Gastroesophageal sphincter (tissue), 4 donors: ENCODE results near the gene TENM3. TPM values are rescaled to one million over a fixed set of nuclear protein-coding genes. Genes with fewer than 3 reads are reported as not detected.

Source experiments
- ATAC-seq: fragments of 150-250 bp; one replicate; pipeline ENCODE4 v1.9.1; 2016; ENCODE audit warnings: mild to moderate bottlenecking, moderate library complexity
- H3K27ac ChIP-seq, 4 donors: fragments of 200-600 bp; sonication (generic) in 3 of 4; 1 replicate in 3 of 4; 2 replicates in 1 of 4; pipeline ENCODE4 v1.5.1; 2016 to 2019
- H3K27me3 ChIP-seq: fragments of 200-600 bp; sonication (generic); one replicate; pipeline ENCODE4 v1.5.1; 2019
- H3K36me3 ChIP-seq, 2 donors: fragments of 200-600 bp; sonication (generic); one replicate each; pipeline ENCODE4 v1.5.1; 2019; ENCODE audit warnings: control low read depth in 1 of 2
- H3K4me1 ChIP-seq, 3 donors: fragments of 200-600 bp; sonication (generic); 1 replicate in 2 of 3; 2 replicates in 1 of 3; pipeline ENCODE4 v1.5.1; 2016 to 2019; ENCODE audit warnings: control low read depth in 2 of 3
- H3K4me3 ChIP-seq, 2 donors: fragments of 200-600 bp; sonication (generic); one replicate each; pipeline ENCODE4 v1.5.1; 2019; ENCODE audit warnings: mild to moderate bottlenecking in 1 of 2, moderate library complexity in 1 of 2
- H3K9me3 ChIP-seq, 3 donors: fragments of 200-600 bp; sonication (generic); one replicate each; pipeline ENCODE4 v1.5.1; 2017 to 2019; ENCODE audit warnings: control low read depth in 2 of 3
- CTCF ChIP-seq, 4 experiments: fragments of 200-600 bp in 2 of 4; fragments of 450-650 bp in 2 of 4; sonication (generic) in 1 of 4; IDR thresholded peaks; one replicate each; pipeline ENCODE4 v1.5.1; 2017 to 2019; ENCODE audit warnings: antibody characterized with exemption in 4 of 4, mild to moderate bottlenecking in 2 of 4, moderate library complexity in 2 of 4
- EP300 ChIP-seq: sonication (generic); formaldehyde crosslinking; IDR thresholded peaks from one replicate; pipeline ENCODE4 v1.6.1; 2017; ENCODE audit warnings: antibody characterized with exemption, mild to moderate bottlenecking
- POLR2A ChIP-seq, 2 donors: fragments of 450-650 bp; IDR thresholded peaks; one replicate each; pipeline ENCODE4 v1.6.1; 2017; ENCODE audit warnings: antibody characterized with exemption in 2 of 2, mild to moderate bottlenecking in 2 of 2, moderate library complexity in 1 of 2
- POLR2AphosphoS5 ChIP-seq: sonication (generic); formaldehyde crosslinking; IDR thresholded peaks from one replicate; pipeline ENCODE4 v1.6.1; 2017; ENCODE audit warnings: antibody characterized with exemption
- WGBS, 2 donors: methylation state at CpG; one replicate each; pipeline ENCODE4 v1.1.5; 2018; ENCODE audit warnings: low coverage in 1 of 2; 5-methylcytosine and 5-hydroxymethylcytosine counted together
- total RNA-seq, 4 donors: library from RNA; depleted of rRNA; stranded (reverse); fragments of >200 nt; gene quantifications; one replicate each; pipeline ENCODE4 v1.1.0, GENCODE V29; 2016

The TENM3 gene
- total RNA-seq, 4 donors from 2014 or later, result 8.2 to 39.9 (median 15.8) TPM

- H3K27ac ChIP-seq, result no peak overlapping the region
- ATAC-seq, result no peak
- H3K27me3 ChIP-seq, result no peaks in the 10 kb centered on the region
- no peaks in the 10 kb centered on the region for H3K9me3 ChIP-seq
- 83 to 89% methylated on average over 1 to 5 of the region's 6 CpGs for WGBS, 2 donors
- TF ChIP-seq CTCF (IDR thresholded peaks at IDR 0.05), result no peak
- H3K4me3 ChIP-seq, result no peak overlapping the region
- H3K4me1 ChIP-seq, result no peaks in the 10 kb centered on the region
- no peaks in the 10 kb centered on the region for H3K36me3 ChIP-seq
Measured at GRCh38 chr4:182227611-182228010, 15.6 kb upstream of the TENM3 start.

- H3K27ac ChIP-seq, result no peak overlapping the region
- no peak for TF ChIP-seq POLR2A (IDR thresholded peaks at IDR 0.05)
- TF ChIP-seq POLR2AphosphoS5, result no peak
- no peak for TF ChIP-seq CTCF (IDR thresholded peaks at IDR 0.05)
- no peak for TF ChIP-seq EP300
- 61 to 78% methylated on average over 7 of the region's 7 CpGs for WGBS, 2 donors
- H3K36me3 ChIP-seq, result no peaks in the 10 kb centered on the region
- H3K4me3 ChIP-seq, result no peak overlapping the region
- no peak for ATAC-seq
- no peaks in the 10 kb centered on the region for H3K4me1 ChIP-seq
- H3K9me3 ChIP-seq, result no peaks in the 10 kb centered on the region
- no peaks in the 10 kb centered on the region for H3K27me3 ChIP-seq
Measured at GRCh38 chr4:182228991-182229577, 14.1 kb upstream of the TENM3 start.

GRCh38 chr4:182230256-182230655 is 12.9 kb upstream of the TENM3 start:
- TF ChIP-seq CTCF (IDR thresholded peaks at IDR 0.05), result no peak
- WGBS, 2 donors, result 88% methylated on average over 10 of the region's 11 CpGs; no CpG with 5 or more reads in 1 of the 2 donors
- ATAC-seq, result no peak

GRCh38 chr4:182231080-182231479 is 12.1 kb upstream of the TENM3 start:
- no peak for ATAC-seq
- no peak for TF ChIP-seq POLR2A (IDR thresholded peaks at IDR 0.05)

More at GRCh38 chr4:182230256-182230655, 12.9 kb upstream of the TENM3 start:
- Histone ChIP-seq H3K4me1 (no peaks in the 10 kb centered on the region), H3K36me3 (no peaks in the 10 kb centered on the region), H3K27me3 (no peaks in the 10 kb centered on the region), H3K4me3 (no peak overlapping the region), H3K9me3 (no peaks in the 10 kb centered on the region), H3K27ac (no peak overlapping the region)

GRCh38 chr4:182231496-182231895 is 11.7 kb upstream of the TENM3 start:
- no peaks in the 10 kb centered on the region for H3K9me3 ChIP-seq
- no peaks in the 10 kb centered on the region for H3K27me3 ChIP-seq
- WGBS, 2 donors, result 65 to 92% methylated on average over 2 of the region's 5 CpGs
- no peak overlapping the region for H3K27ac ChIP-seq
- H3K4me3 ChIP-seq, result no peak overlapping the region
- H3K4me1 ChIP-seq, result no peaks in the 10 kb centered on the region
- no peak for ATAC-seq
- TF ChIP-seq POLR2A (IDR thresholded peaks at IDR 0.05), result no peak
- no peak for TF ChIP-seq EP300
- TF ChIP-seq CTCF (IDR thresholded peaks at IDR 0.05), result no peak
- H3K36me3 ChIP-seq, result no peaks in the 10 kb centered on the region

More at GRCh38 chr4:182231080-182231479, 12.1 kb upstream of the TENM3 start:
- WGBS, 2 donors, result 67% methylated on average over 4 of the region's 4 CpGs; no CpG with 5 or more reads in 1 of the 2 donors
- Histone ChIP-seq H3K9me3 (no peaks in the 10 kb centered on the region), H3K4me1 (no peaks in the 10 kb centered on the region), H3K4me3 (no peak overlapping the region), H3K36me3 (no peaks in the 10 kb centered on the region), H3K27ac (no peak overlapping the region), H3K27me3 (no peaks in the 10 kb centered on the region)
